HEK293 (cell line): ENCODE data around the gene CENPP.

Experiments
- CTCF ChIA-PET: fragments of 350-600 bp; formaldehyde crosslinking; extraction: SDS; loops from one replicate; lab custom pipeline; 2021; ENCODE audit warnings: antibody characterized with exemption; lab: Yijun Ruan, JAX
- POLR2A ChIA-PET: fragments of 300-600 bp; formaldehyde crosslinking; extraction: SDS; loops from one replicate; lab custom pipeline; 2020; ENCODE audit warnings: antibody characterized with exemption, inconsistent platforms; lab: Yijun Ruan, JAX
- H3K27ac ChIP-seq: fragments of 200-500 bp; sonication (Bioruptor generic); 2 replicates; pipeline ENCODE4 v1.5.1; 2014; ENCODE audit warnings: low read depth, low read length, control low read depth, inconsistent platforms; ENCODE audit errors: extremely low read depth
- H3K36me3 ChIP-seq, 2 experiments: fragments of 200-500 bp in 1 of 2; sonication (Bioruptor generic) in 1 of 2; 1 replicate in 1 of 2; 2 replicates in 1 of 2; pipeline ENCODE4 v1.5.1; 2014 to 2017; ENCODE audit warnings: inconsistent platforms in 2 of 2, low read length in 2 of 2; ENCODE audit not compliant: control insufficient read depth in 2 of 2, insufficient read depth in 1 of 2
- H3K4me1 ChIP-seq: fragments of 200-500 bp; sonication (Bioruptor generic); 2 replicates; pipeline ENCODE4 v1.5.1; 2014; ENCODE audit warnings: mild to moderate bottlenecking, low read length, inconsistent platforms; ENCODE audit not compliant: control insufficient read depth, insufficient read depth
- H3K4me3 ChIP-seq: 2 replicates; pipeline ENCODE4 v1.5.1; 2011; ENCODE audit warnings: low read depth, mild to moderate bottlenecking, control low read depth, low read length, moderate library complexity
- H3K9me3 ChIP-seq: fragments of 200-500 bp; sonication (Bioruptor generic); 2 replicates; pipeline ENCODE4 v1.5.1; 2014; ENCODE audit warnings: low read depth, low read length, inconsistent platforms; ENCODE audit not compliant: control insufficient read depth, insufficient read depth
- GLI4 ChIP-seq: fragments of 450-650 bp; formaldehyde crosslinking; IDR thresholded peaks from 2 replicates; pipeline ENCODE4 v1.5.1; 2016; ENCODE audit warnings: missing biosample characterization, missing genetic modification characterization
- IKZF3 ChIP-seq: fragments of 450-650 bp; IDR thresholded peaks from 2 replicates; pipeline ENCODE4 v1.5.0; 2018; ENCODE audit warnings: missing biosample characterization, mild to moderate bottlenecking, missing genetic modification characterization, moderate library complexity
- MEIS1 ChIP-seq: sonication (generic); formaldehyde crosslinking; IDR thresholded peaks from 2 replicates; pipeline ENCODE4 v1.8.1; 2022; ENCODE audit warnings: missing genetic modification reagents, mild to moderate bottlenecking, borderline replicate concordance
- SCRT2 ChIP-seq: fragments of 450-650 bp; formaldehyde crosslinking; IDR thresholded peaks from 2 replicates; pipeline ENCODE4 v1.5.1; 2016; ENCODE audit warnings: missing biosample characterization, missing genetic modification characterization
- SP3 ChIP-seq: fragments of 450-650 bp; formaldehyde crosslinking; IDR thresholded peaks from 2 replicates; pipeline ENCODE4 v1.5.1; 2016; ENCODE audit warnings: missing biosample characterization, missing genetic modification characterization
- TCF7L2 ChIP-seq: IDR thresholded peaks from 2 replicates; pipeline ENCODE4 v1.6.1; 2011; ENCODE audit warnings: low read depth, mild to moderate bottlenecking, inconsistent platforms, low read length, moderate library complexity, borderline replicate concordance
- YY2 ChIP-seq: fragments of 450-650 bp; formaldehyde crosslinking; IDR thresholded peaks from 2 replicates; pipeline ENCODE4 v1.5.1; 2016; ENCODE audit warnings: missing biosample characterization, missing genetic modification characterization
- ZBTB1 ChIP-seq: fragments of 450-650 bp; formaldehyde crosslinking; IDR thresholded peaks from 2 replicates; pipeline ENCODE4 v1.5.1; 2016; ENCODE audit warnings: missing biosample characterization, missing genetic modification characterization
- ZBTB21 ChIP-seq: fragments of 450-650 bp; formaldehyde crosslinking; IDR thresholded peaks from 2 replicates; pipeline ENCODE4 v1.5.1; 2017; ENCODE audit warnings: missing biosample characterization, missing genetic modification characterization
- ZFP37 ChIP-seq: fragments of 450-650 bp; formaldehyde crosslinking; IDR thresholded peaks from 2 replicates; pipeline ENCODE4 v1.5.1; 2016; ENCODE audit warnings: missing biosample characterization, missing genetic modification characterization
- ZFP69B ChIP-seq: fragments of 450-650 bp; formaldehyde crosslinking; IDR thresholded peaks from 2 replicates; pipeline ENCODE4 v1.5.1; 2016; ENCODE audit warnings: missing biosample characterization, missing genetic modification characterization
- ZNF121 ChIP-seq: fragments of 450-650 bp; formaldehyde crosslinking; IDR thresholded peaks from 2 replicates; pipeline ENCODE4 v1.5.1; 2016; ENCODE audit warnings: missing biosample characterization, missing genetic modification characterization
- ZNF155 ChIP-seq: fragments of 450-650 bp; formaldehyde crosslinking; IDR thresholded peaks from 2 replicates; pipeline ENCODE4 v1.5.1; 2016; ENCODE audit warnings: missing biosample characterization, missing genetic modification characterization
- ZNF157 ChIP-seq: fragments of 450-650 bp; formaldehyde crosslinking; IDR thresholded peaks from 2 replicates; pipeline ENCODE4 v1.5.1; 2016; ENCODE audit warnings: missing biosample characterization, missing genetic modification characterization
- ZNF214 ChIP-seq: fragments of 450-650 bp; formaldehyde crosslinking; IDR thresholded peaks from 2 replicates; pipeline ENCODE4 v1.5.1; 2017; ENCODE audit warnings: missing biosample characterization, mild to moderate bottlenecking, missing genetic modification characterization, borderline replicate concordance
- ZNF23 ChIP-seq: fragments of 450-650 bp; formaldehyde crosslinking; IDR thresholded peaks from 2 replicates; pipeline ENCODE4 v1.5.1; 2016; ENCODE audit warnings: missing biosample characterization, missing genetic modification characterization, borderline replicate concordance
- ZNF362 ChIP-seq: fragments of 450-650 bp; formaldehyde crosslinking; IDR thresholded peaks from 2 replicates; pipeline ENCODE4 v1.5.1; 2016; ENCODE audit warnings: missing biosample characterization, missing genetic modification characterization
- ZNF37A ChIP-seq: fragments of 450-650 bp; IDR thresholded peaks from 2 replicates; pipeline ENCODE4 v1.5.1; 2018; ENCODE audit warnings: missing biosample characterization, missing genetic modification characterization
- ZNF394 ChIP-seq: fragments of 450-650 bp; formaldehyde crosslinking; IDR thresholded peaks from 2 replicates; pipeline ENCODE4 v1.5.1; 2016; ENCODE audit warnings: missing biosample characterization, missing genetic modification characterization, mild to moderate bottlenecking, moderate library complexity, borderline replicate concordance
- ZNF548 ChIP-seq: fragments of 450-650 bp; formaldehyde crosslinking; IDR thresholded peaks from 2 replicates; pipeline ENCODE4 v1.5.1; 2016; ENCODE audit warnings: missing biosample characterization, missing genetic modification characterization
- ZNF558 ChIP-seq: fragments of 450-650 bp; formaldehyde crosslinking; IDR thresholded peaks from 2 replicates; pipeline ENCODE4 v1.5.1; 2016; ENCODE audit warnings: missing biosample characterization, missing genetic modification characterization
- ZNF585B ChIP-seq: fragments of 450-650 bp; formaldehyde crosslinking; IDR thresholded peaks from 2 replicates; pipeline ENCODE4 v1.5.1; 2016; ENCODE audit warnings: missing biosample characterization, missing genetic modification characterization
- ZNF664 ChIP-seq: fragments of 450-650 bp; formaldehyde crosslinking; IDR thresholded peaks from 2 replicates; pipeline ENCODE4 v1.5.1; 2016; ENCODE audit warnings: missing biosample characterization, missing genetic modification characterization
- ZNF747 ChIP-seq: fragments of 450-650 bp; formaldehyde crosslinking; IDR thresholded peaks from 2 replicates; pipeline ENCODE4 v1.5.1; 2016; ENCODE audit warnings: missing biosample characterization, missing genetic modification characterization
- ZNF837 ChIP-seq: fragments of 450-650 bp; formaldehyde crosslinking; IDR thresholded peaks from 2 replicates; pipeline ENCODE4 v1.5.1; 2016; ENCODE audit warnings: missing biosample characterization, missing genetic modification characterization
- ZSCAN16 ChIP-seq: fragments of 450-650 bp; formaldehyde crosslinking; IDR thresholded peaks from 2 replicates; pipeline ENCODE4 v1.5.1; 2016; ENCODE audit warnings: missing biosample characterization, missing genetic modification characterization
- ZSCAN23 ChIP-seq: fragments of 450-650 bp; formaldehyde crosslinking; IDR thresholded peaks from 2 replicates; pipeline ENCODE4 v1.5.1; 2016; ENCODE audit warnings: missing biosample characterization, missing genetic modification characterization
- ZSCAN30 ChIP-seq: fragments of 450-650 bp; IDR thresholded peaks from 2 replicates; pipeline ENCODE4 v1.5.1; 2018; ENCODE audit warnings: missing biosample characterization, mild to moderate bottlenecking, missing genetic modification characterization, moderate library complexity
- TF ChIP-seq, protein P1 (sequence below): IDR thresholded peaks from 2 replicates; pipeline ENCODE4 v1.6.1; 2011; ENCODE audit warnings: mild to moderate bottlenecking, low read depth, low read length, borderline replicate concordance
- TF ChIP-seq, protein P2 (sequence below): fragments of 450-650 bp; formaldehyde crosslinking; IDR thresholded peaks from 2 replicates; pipeline ENCODE4; 2016; ENCODE audit warnings: missing biosample characterization, missing genetic modification characterization
- TF ChIP-seq, protein P3 (sequence below): fragments of 450-650 bp; formaldehyde crosslinking; conservative IDR thresholded peaks from 2 replicates; pipeline ENCODE4 v1.5.1; 2016; ENCODE audit warnings: low read depth, missing biosample characterization, missing genetic modification characterization

Gene CENPP

DNA sequence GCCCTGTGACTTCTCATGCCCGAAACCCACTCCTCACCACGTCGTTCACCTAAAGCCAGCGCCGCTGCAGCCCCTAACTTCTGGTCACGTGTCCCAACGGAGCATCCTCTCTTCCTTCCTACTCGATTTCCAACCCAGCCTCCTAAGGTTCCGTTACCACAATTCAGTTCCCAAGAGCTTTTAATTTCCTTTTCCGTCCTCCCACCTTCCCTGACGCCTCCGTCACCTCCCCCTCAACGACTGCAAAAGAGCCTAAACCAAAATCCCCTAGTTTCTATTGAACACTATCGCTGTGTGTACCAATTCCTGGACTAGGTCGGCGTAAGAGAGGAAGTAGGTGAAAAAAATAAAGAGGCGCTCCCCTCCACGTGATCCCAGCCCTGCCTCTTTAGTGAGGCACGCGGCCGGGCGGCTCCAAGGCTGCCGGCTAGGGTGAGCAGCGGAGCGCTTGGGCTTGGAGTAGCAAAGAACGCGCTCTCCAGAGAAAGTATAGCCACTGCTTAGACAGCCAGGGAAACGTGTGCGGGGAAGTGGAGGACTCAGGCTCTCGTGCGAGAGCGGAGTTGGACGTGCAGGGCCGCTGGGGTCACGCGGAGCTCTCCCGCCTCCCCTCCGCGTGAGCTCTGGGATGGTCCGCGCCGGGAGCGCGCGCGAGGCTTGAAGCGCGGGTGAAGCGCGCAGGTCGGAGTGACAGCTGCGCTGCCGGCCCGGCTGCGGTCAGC is at the start of gene CENPP, which contains the start of gene NOL8:
Gene CENPP, plus strand, starts transcription at position 685 of the 722 bp plus-strand sequence.
Gene NOL8, minus strand, starts transcription at position 82 of the 722 bp plus-strand sequence. CDS start 1,189 bp downstream, outside the sequence.
- POLR2A ChIA-PET = interaction anchor here (0.5 to 1.4 kb wide), 13 partner anchors 17 to 345 kb away, joined by 3 to 7 read pairs (median 3); partner anchors contain the start of gene IPPK
- Histone ChIP-seq H3K4me1 (no peaks in the 10 kb centered on the region), H3K9me3 (no peaks in the 10 kb centered on the region), H3K4me3 (peak within 1 kb of the TSS; percentile 99), H3K27ac (peak within 1 kb of the TSS; percentile 86), H3K36me3 (peaks cover 9 to 28% of the 10 kb centered on the region in 2 experiments)
- CTCF ChIA-PET = interaction anchor here (0.6 to 2.2 kb wide), 10 partner anchors 17 to 309 kb away, joined by 3 to 14 read pairs (median 4); no protein-coding TSS in a partner anchor
- TF ChIP-seq IKZF3 (tag by site-specific recombination) (no peak), ZNF837 (tag by site-specific recombination) (no peak), ZNF548 (tag by site-specific recombination) (no peak), MEIS1 (CRISPR knock-in tag) (no peak), ZNF664 (peak; percentile 80), SP3 (tag by site-specific recombination) (peak; percentile 79), ZBTB1 (tag by site-specific recombination) (0 out of 2 replicates have a peak, but pooled peaks have one; percentile 11), ZNF23 (tag by site-specific recombination) (no peak), YY2 (tag by site-specific recombination) (peak; percentile 78), ZNF362 (peak; percentile 100), ZFP69B (tag by site-specific recombination) (peak; percentile 88), ZSCAN30 (tag by site-specific recombination) (0 out of 2 replicates have a peak, but pooled peaks have one; percentile 18), ZNF747 (tag by site-specific recombination) (no peak), GLI4 (tag by site-specific recombination) (peak; percentile 90; the same call in 1 of the 2 replicates), ZNF157 (no peak), ZNF585B (no peak), ZFP37 (tag by site-specific recombination) (peak; percentile 85), TCF7L2 (no peak), ZSCAN23 (tag by site-specific recombination) (peak; percentile 94), ZNF155 (tag by site-specific recombination) (no peak), ZNF37A (no peak), ZNF214 (tag by site-specific recombination) (no peak), ZNF394 (tag by site-specific recombination) (peak; percentile 78), ZNF121 (tag by site-specific recombination) (peak; percentile 57; the same call in 1 of the 2 replicates), SCRT2 (no peak), ZBTB21 (tag by site-specific recombination) (no peak; the same call in none of the 2 replicates), ZSCAN16 (no peak), ZNF558 (tag by site-specific recombination) (peak; percentile 71; the same call in 1 of the 2 replicates)
- TF ChIP-seq, protein P1, sequence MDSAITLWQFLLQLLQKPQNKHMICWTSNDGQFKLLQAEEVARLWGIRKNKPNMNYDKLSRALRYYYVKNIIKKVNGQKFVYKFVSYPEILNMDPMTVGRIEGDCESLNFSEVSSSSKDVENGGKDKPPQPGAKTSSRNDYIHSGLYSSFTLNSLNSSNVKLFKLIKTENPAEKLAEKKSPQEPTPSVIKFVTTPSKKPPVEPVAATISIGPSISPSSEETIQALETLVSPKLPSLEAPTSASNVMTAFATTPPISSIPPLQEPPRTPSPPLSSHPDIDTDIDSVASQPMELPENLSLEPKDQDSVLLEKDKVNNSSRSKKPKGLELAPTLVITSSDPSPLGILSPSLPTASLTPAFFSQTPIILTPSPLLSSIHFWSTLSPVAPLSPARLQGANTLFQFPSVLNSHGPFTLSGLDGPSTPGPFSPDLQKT = no peak
- TF ChIP-seq, protein P2, sequence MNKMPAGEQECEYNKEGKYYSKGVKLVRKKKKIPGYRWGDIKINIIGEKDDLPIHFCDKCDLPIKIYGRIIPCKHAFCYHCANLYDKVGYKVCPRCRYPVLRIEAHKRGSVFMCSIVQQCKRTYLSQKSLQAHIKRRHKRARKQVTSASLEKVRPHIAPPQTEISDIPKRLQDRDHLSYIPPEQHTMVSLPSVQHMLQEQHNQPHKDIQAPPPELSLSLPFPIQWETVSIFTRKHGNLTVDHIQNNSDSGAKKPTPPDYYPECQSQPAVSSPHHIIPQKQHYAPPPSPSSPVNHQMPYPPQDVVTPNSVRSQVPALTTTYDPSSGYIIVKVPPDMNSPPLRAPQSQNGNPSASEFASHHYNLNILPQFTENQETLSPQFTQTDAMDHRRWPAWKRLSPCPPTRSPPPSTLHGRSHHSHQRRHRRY (tag by site-specific recombination) = 0 out of 2 replicates have a peak, but pooled peaks have one; percentile 75
- TF ChIP-seq, protein P3, sequence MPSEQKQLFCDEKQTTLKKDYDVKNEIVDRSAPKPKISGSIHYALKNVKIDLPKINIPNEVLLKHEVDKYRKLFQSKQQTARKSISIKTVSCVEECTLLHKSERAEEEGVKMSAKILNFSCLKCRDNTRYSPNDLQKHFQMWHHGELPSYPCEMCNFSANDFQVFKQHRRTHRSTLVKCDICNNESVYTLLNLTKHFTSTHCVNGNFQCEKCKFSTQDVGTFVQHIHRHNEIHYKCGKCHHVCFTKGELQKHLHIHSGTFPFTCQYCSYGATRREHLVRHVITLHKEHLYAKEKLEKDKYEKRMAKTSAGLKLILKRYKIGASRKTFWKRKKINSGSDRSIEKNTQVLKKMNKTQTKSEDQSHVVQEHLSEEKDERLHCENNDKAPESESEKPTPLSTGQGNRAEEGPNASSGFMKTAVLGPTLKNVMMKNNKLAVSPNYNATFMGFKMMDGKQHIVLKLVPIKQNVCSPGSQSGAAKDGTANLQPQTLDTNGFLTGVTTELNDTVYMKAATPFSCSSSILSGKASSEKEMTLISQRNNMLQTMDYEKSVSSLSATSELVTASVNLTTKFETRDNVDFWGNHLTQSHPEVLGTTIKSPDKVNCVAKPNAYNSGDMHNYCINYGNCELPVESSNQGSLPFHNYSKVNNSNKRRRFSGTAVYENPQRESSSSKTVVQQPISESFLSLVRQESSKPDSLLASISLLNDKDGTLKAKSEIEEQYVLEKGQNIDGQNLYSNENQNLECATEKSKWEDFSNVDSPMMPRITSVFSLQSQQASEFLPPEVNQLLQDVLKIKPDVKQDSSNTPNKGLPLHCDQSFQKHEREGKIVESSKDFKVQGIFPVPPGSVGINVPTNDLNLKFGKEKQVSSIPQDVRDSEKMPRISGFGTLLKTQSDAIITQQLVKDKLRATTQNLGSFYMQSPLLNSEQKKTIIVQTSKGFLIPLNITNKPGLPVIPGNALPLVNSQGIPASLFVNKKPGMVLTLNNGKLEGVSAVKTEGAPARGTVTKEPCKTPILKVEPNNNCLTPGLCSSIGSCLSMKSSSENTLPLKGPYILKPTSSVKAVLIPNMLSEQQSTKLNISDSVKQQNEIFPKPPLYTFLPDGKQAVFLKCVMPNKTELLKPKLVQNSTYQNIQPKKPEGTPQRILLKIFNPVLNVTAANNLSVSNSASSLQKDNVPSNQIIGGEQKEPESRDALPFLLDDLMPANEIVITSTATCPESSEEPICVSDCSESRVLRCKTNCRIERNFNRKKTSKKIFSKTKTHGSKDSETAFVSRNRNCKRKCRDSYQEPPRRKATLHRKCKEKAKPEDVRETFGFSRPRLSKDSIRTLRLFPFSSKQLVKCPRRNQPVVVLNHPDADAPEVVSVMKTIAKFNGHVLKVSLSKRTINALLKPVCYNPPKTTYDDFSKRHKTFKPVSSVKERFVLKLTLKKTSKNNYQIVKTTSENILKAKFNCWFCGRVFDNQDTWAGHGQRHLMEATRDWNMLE (tag by site-specific recombination) = peak; percentile 78
